Fibroblast of pulmonary artery (primary cell): ENCODE results near the gene RAB11B.

Experiments used
- DNase-seq: peaks from one replicate; pipeline ENCODE4 v3.0.0-alpha.2; 2010; ENCODE audit warnings: low read depth
- H3K4me3 ChIP-seq: replicated peaks from 2 replicates; pipeline ENCODE4 v1.5.1; 2011; ENCODE audit warnings: low read depth, mild to moderate bottlenecking, control low read depth, low read length, moderate library complexity
- TF ChIP-seq, protein P1 (sequence below): IDR thresholded peaks from 2 replicates; pipeline ENCODE4 v1.5.1; 2011; ENCODE audit warnings: mild to moderate bottlenecking, control low read depth, low read length, inconsistent platforms; ENCODE audit errors: missing control alignments

Gene RAB11B

DNA sequence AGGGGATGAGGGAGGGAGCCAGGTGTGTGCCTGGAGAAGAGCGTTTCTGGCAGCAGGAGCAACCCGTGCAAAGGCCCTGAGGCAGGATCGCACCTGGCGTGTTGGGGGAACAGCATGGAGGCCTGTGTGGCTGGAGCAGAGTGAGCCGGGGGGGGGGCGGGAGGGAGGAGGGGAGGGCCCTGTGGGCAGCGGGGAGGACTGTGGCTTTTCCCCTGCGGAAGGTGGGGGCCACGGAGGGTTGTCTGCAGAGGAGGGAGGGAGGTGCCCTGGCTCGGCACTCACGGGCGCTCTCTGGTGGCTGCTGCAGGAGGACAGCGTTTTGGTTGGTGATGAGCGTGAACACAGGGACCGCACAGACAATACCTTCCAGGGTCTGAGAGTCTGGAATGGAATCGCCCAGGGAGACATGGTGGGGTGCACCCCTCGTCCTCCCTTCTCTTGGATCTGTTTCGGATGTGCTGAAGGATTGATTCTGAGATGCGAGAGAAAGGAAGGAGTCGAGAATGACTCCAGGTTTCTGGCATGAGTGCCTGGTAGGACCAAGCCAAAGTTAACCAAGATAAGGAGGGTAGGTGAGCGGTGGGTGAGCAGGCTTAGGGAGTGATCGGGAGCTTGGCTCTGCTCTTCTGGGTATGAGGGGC lies 6.5 kb downstream of the RAB11B start:
- no peak overlapping the region for H3K4me3 ChIP-seq
- TF ChIP-seq, protein P1, sequence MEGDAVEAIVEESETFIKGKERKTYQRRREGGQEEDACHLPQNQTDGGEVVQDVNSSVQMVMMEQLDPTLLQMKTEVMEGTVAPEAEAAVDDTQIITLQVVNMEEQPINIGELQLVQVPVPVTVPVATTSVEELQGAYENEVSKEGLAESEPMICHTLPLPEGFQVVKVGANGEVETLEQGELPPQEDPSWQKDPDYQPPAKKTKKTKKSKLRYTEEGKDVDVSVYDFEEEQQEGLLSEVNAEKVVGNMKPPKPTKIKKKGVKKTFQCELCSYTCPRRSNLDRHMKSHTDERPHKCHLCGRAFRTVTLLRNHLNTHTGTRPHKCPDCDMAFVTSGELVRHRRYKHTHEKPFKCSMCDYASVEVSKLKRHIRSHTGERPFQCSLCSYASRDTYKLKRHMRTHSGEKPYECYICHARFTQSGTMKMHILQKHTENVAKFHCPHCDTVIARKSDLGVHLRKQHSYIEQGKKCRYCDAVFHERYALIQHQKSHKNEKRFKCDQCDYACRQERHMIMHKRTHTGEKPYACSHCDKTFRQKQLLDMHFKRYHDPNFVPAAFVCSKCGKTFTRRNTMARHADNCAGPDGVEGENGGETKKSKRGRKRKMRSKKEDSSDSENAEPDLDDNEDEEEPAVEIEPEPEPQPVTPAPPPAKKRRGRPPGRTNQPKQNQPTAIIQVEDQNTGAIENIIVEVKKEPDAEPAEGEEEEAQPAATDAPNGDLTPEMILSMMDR = peak; percentile 73
- DNase-seq = peak; percentile 69

DNA sequence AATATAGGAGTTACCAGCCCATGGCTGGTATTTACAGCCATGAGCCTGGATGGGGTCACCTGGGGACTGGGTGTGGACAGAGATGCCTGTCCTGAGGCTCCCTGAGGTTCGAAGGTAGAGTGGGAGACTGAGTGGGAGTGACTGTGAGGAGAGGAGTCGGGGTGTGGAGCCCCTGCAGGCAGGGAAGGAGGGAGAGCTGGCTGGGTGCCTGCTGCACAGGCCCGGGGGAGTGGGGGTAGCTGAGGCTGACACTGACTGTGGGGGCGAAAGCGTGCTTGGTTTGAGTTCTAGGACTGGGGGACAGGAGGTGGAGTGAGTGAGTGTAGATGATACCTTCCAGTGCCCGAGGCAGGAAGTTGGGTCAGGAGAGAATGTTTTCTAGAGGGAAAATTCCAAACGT lies 7.1 kb downstream of the RAB11B start:
- H3K4me3 ChIP-seq = no peak overlapping the region
- DNase-seq = no peak
- TF ChIP-seq, protein P1 = no peak

DNA sequence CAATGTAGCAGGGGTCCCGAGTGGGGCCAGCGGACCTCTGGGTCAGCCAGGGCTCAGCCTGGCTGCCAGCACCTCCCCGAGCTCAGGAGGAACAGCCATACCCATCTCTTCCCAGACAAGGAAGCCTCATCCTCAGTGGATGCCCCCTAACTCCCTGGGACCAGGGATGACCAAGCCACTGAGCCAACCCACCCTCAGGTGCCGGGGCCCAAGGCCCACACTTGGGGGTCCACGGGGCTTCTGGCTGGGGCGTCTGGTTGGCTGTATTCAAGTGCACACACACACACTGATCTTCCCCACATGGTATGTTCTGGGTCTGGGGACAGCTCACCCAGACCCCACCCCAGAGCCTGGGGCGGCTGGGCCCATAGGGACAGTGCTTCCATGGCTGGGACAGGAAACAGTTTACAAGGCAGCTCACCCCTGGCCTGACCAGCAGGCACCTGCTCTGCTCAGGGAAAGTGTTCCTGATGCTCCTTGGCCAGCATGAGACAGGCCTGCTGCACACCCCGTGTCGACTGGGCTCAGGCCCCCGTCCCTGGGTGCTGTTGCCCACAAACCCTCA lies 7.7 kb downstream of the RAB11B start:
- DNase-seq = no peak
- TF ChIP-seq, protein P1 = no peak
- no peak overlapping the region for H3K4me3 ChIP-seq

DNA sequence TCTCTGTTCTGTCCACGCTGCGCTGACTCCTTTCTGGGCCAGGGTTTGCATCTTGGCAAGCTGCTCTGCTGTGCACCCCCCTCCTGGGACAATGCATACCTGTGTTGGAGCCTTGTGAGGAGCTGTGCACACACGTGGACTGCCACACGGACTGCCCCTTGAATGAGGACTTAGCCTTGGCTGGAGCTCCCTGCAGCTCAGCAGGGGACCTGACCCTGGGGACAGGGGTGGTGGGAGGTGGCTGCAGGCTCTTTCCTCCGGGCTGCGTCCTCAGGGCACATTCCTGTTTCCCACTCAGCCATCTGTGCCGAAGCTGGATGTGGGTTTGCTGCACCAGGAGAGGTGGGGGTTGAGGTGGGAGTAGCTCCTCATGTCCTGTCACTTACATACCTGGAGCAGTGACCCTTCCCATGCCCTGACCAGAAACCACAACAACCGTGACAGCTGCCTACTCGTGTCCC lies 8.2 kb downstream of the RAB11B start:
- TF ChIP-seq, protein P1 = no peak
- H3K4me3 ChIP-seq = no peak overlapping the region
- no peak for DNase-seq

DNA sequence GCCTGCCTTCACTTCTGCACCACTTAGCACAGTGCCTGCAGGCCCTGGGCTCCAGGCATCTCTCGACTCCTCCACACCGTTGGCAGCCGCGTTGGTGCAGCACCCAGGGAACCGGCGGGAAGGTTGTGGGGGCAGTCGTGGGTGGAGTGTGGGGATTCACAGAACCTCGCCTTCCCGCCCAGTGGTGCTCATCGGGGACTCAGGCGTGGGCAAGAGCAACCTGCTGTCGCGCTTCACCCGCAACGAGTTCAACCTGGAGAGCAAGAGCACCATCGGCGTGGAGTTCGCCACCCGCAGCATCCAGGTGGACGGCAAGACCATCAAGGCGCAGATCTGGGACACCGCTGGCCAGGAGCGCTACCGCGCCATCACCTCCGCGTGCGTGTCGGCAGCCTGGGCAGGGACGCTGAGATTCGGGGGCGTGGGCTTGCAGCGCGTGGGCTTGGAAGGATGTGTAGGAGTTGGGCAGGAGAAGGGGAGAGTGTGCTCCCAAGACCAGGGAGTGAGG lies 9.6 kb downstream of the RAB11B start:
- H3K4me3 ChIP-seq = no peak overlapping the region
- no peak for DNase-seq
- TF ChIP-seq, protein P1 = no peak

DNA sequence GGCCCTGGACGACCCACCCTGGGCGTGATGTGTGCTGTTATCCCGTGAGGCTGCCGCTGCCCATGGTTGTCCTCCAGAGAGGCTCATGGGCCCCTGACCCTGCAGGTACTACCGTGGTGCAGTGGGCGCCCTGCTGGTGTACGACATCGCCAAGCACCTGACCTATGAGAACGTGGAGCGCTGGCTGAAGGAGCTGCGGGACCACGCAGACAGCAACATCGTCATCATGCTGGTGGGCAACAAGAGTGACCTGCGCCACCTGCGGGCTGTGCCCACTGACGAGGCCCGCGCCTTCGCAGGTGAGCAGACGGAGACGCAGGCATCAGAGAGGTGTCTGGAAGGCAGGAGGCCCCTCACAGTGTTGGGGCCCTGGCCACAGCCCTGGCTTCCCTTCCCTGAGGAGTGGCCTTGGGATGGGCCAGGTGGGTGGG lies 11.8 kb downstream of the RAB11B start:
- no peak for DNase-seq
- H3K4me3 ChIP-seq = no peak overlapping the region
- TF ChIP-seq, protein P1 = no peak
